ACHN (cell line): ENCODE data around the gene PMM2.
"Not testable (repeated sequence)": the region's sequence is repeated elsewhere in the genome, so short reads cannot be mapped to it uniquely, and the experiment has no call there.

Experiments used
- DNase-seq: peaks from one replicate; pipeline ENCODE4 v3.0.0-alpha.2; 2015
- in situ Hi-C: cut with HindIII; loops from 2 replicates; pipeline ENCODE4 v1.10.0; 2017; ENCODE audit warnings: low sequenced_read_pairs, low pct_ligation_motif_present, low pct_unique_long_range_greater_than_20kb

The PMM2 gene

GRCh38 chr16:8861563-8862308 is 64.1 kb downstream of the PMM2 start:
- in situ Hi-C loops = no loop called here
- no peak for DNase-seq

GRCh38 chr16:8862309-8863130 is 64.9 kb downstream of the PMM2 start:
- DNase-seq = no peak

DNA sequence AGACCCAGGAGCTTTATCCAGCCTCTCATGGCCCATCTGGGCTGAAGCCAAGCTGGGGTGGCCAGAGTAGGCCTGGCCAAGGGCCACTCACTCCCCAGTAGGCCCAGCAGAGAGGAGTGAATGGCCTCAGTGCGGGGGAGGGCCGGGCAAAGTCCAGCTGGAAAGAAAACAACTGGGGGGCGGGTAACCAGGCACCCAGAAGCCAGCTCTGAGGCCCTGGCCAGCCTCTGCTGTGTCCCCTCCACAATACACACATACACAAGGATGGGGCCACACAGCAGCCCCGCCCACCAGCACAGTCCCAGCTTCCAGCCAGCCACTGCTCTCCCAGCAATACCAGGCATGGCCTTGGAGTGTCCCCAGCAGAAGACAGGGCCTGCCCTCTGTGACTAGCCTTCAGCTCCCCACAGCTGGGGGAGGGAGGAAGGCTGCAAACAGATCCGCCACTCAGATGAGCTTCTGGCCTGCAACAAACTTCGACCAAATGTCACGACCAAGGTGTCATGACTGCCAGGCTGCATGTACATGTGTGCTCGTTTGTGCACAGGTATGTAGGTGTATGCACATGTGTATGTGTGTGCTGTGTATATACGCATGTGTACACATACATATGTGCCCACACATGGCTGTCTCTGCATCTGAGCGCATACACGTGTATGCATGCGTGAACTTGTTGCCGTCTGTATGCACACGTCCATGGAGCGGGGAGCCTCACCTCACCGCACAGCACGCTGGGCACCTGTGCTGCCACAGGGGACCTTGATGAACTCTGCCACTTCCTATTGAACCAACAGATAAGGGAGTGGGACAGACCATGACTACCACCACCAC is 66.2 kb downstream of the PMM2 start:
- in situ Hi-C loops = no loop called here
- no peak for DNase-seq

More at GRCh38 chr16:8862309-8863130, 64.9 kb downstream of the PMM2 start:
- in situ Hi-C loops = no loop called here

DNA sequence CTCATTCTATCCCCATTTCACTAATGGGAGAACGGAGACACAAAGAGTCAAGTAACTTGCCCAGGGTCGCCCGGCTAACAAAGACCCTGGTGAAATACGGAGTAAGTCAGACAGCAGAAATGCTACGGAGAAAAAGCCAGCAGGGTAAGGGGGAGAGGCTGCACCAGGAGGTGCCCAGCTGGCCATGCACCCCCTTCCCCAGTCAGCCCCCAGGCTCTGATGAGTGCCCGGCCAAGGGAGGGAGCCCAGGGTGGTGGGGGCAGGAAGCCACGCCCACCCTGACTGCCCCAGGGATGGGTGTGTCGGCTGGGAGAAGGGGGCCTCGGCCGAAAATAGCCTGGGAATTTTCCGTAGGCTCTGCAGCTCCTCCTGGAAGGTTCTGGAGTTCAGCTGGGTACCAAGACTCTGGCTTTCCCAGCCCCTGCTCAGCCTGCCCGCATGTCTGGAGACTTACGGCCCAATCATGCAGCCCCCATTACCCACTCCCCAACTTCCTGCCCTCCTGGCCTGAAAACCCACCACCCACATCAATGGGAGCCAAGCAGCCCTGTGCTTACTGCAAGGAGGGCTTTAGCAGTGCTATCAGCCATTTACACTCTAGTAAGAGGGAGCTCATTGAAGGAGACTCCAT is 67.0 kb downstream of the PMM2 start:
- in situ Hi-C loops = no loop called here
- no peak for DNase-seq

DNA sequence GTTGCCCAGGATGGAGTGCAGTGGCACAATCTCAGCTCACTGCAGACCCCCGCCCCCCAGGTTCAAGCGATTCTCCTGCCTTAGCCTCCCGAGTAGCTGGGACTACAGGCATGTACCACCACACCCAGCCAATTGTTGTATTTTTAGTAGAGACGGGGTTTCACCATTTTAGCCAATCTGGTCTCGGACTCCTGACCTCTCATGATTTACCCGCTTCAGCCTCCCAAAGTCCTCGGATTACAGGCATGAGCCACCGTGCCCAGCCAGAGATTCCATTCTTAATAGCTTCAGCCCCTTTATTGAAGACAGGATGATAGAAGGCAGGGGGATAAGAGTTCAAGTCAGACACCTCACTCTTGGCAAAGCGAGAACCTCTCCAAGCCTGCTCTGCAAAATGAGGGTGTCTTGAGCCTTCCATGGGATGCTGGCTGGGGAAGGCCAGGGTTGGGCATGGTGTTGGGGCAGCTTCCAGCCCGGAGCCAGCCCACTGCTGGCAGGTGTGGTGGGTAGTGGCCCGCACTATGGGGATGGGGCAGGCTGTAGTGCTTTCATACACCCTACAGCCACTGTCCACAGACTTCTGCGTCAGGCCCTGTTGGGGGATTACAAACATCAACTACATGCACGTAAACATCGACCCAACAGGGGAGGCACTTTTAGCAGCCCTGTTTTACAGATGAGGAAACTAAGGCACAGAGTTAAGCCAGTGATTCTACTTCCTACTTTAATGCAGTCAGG is 67.7 kb downstream of the PMM2 start:
- in situ Hi-C loops = no loop called here
- DNase-seq = no peak

DNA sequence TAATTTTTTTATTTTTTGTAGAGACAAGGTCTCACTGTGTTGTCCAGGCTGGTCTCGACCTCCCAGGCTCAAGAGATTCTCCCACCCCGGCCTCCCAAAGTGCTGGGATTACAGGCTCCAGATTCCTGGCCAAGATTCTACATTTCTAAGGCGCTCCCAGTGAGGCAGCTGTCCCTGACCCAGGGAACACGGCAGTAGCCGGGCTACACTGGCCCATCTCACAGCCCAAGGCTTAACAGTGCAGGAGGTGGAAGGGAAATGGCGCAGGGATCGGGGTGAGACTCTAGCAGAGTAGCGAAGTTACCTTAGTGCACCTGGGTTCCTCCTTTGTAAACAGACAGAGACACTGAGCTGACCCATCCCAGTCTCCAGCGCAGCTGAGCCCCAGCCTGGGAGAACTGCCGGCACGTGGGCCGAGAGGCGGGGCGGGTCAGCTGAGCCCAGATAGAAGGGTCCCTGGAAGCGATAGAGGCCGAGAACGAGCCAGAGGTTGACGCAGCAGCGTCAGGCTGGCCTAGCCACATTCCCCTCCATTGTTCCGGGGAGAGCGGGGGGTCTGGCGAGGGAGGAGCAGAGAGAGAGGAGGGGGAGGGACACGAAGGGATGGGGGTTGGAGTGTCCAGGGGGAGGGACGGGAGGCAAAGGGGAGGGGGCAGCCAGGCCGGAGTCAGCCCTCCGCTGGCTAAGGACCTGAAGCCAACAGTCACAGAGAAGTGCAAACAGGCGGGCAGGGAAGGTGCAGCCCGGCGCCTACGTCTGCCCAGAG is 68.7 kb downstream of the PMM2 start:
- in situ Hi-C loops = no loop called here
- DNase-seq = no peak

- in situ Hi-C loops = no loop called here
- DNase-seq = no peak
Observed at GRCh38 chr16:8866884-8867215, 69.2 kb downstream of the PMM2 start.

DNA sequence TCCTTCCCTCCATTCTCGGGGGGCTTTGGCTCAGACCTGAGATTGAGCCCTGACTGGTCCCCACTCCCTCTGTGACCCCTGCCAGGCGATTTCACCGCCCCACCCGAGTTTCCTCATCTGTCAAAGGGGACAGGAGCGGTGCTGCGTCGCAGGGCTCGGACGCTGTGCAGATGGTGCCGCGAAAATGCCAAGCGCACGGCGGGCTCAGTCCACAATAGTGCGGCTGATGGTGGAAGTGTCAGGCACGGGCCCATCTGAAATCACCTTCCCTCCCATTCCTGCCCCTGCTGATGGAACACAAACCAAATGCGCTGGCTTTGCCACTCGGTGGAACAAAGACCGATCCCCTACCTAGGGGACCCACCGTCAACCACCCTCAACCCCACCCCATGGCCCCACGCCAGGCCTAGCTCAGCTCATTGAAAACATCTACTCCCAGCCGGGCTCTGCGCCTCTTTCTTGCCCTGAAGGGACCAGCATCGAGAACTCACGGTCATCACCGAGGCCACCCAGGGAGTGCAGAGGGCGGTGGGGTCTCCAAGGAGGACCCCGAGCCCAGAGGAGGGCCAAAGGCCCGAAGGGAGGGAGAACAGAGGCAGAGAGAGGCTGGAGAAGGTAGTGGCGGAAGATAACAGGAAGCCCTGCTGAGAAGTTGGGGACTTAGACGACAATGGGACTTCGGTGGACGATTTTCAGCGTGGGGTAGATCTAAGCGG is 69.7 kb downstream of the PMM2 start:
- in situ Hi-C loops = no loop called here
- DNase-seq = no peak

DNA sequence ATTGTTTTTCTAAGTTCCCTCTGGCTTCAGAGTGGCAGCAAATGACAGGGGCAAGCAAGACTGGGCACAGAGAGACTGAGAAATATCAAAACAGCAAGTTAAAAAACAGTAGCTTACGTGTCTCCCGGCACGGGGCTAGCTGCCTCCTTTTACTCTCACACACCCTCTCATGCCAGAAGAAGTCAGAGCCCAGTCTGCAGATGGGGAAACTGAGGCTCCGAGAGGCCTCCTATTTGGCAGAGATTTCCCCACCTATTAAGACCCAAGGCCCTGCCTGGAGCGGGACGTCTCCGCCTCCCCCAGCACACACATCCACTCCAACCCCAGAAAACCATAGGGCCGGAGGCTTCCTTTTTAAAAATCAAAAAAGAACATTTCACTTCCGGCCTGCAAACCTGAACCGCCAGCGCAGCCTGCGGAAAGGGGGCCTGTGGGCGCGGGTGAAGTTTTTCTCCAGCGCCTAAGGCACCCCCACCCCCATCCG is 70.3 kb downstream of the PMM2 start:
- DNase-seq = no peak
- in situ Hi-C loops = no loop called here

GRCh38 chr16:8868416-8869211 is 71.0 kb downstream of the PMM2 start, which contains the start of gene CARHSP1:
TSS of gene CARHSP1 (minus strand) at chr16:8869006. CDS start at chr16:8859328, 9,678 bp downstream.
- DNase-seq = peak; percentile 95

DNA sequence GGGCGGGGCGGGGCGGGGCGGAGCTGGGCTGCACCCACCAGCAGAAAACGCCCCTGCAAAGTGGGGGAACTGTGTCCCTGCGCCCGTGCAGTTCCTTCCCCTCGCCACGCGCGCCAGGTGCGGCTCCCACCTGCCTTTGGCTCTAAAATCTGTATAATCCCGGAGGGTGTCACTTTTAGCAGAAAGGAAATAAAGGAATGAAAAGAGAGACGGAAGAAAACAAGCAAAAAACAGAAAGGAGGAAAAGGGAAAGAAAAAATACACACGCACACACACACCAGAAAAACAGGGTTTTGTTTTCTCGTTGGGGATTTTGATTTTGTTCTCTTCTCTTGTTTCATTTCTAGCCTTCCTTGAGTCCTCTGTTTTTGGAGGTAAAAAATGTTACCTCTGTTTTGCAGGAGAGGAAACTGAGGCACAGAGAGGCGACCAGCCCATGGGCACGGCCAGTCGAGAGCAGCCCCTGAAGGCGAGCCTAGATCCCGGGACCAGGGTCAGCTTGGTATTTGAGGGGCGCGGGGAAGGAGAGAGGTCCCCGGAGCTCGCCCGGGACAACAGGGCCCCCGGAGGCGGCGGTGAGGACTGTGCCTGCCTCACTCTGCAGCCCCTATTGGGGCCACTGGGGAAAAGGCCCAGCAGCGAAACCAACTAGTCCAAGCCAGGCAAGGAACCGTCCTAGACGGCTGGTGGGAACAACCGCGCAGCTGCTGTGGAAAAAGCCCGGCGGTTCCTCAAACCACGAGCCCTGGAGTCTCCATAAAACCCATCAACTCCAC is 71.8 kb downstream of the PMM2 start:
- in situ Hi-C loops = no loop called here
- DNase-seq = peak; percentile 22

More at GRCh38 chr16:8868416-8869211, 71.0 kb downstream of the PMM2 start, which contains the start of gene CARHSP1:
- in situ Hi-C loops = no loop called here

DNA sequence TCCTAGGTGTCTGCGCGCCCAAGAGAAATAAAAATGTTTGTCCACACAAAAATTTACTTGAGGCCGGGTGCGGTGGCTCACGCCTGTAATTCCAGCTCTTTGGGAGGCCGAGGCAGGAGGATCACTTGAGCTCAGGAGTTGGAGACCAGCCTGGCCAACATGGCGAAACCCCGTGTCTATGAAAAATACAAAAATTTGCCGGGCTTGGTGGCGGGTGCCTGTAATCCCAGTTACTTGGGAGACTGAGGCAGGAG is 72.3 kb downstream of the PMM2 start:
- DNase-seq, in situ Hi-C loops: not testable (repeated sequence)

DNA sequence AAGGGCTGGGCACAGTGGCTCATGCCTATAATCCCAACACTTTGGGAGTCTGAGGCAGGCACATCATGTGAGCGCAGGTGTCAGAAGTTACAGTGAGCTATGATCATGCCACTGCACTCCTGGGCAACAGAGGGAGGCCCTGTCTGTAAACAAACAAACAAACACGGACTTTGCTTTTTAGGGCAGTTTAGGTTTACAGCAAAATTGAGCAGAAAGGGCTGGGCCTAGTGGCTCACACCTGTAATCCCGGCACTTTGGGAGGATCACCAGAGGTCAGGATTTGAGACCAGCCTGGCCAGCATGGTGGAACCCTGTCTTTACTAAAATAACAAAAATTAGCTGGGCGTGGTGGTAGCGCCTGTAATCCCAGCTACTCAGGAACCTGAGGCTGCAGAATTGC is 74.4 kb downstream of the PMM2 start:
- in situ Hi-C loops = no loop called here

GRCh38 chr16:8872967-8873865 is 75.6 kb downstream of the PMM2 start:
- no peak for DNase-seq
- in situ Hi-C loops = no loop called here

More for the DNA sequence above, 74.4 kb downstream of the PMM2 start:
- no peak for DNase-seq

- in situ Hi-C loops, DNase-seq: not testable (repeated sequence)
Observed at GRCh38 chr16:8873866-8874195, 76.2 kb downstream of the PMM2 start.
